C4-2B (cell line): ENCODE measurements around the gene RABEP2.

ENCODE experiments used
- CTCF ChIP-seq: fragments of 450-650 bp; conservative IDR thresholded peaks from 2 replicates; pipeline ENCODE4 v1.5.1; 2017; ENCODE audit warnings: mild to moderate bottlenecking
- ZFX ChIP-seq: fragments of 450-650 bp; IDR thresholded peaks from 2 replicates; pipeline ENCODE4 v1.6.1; 2017

- TF ChIP-seq CTCF, result no peak
- TF ChIP-seq ZFX, result no peak
Observed at GRCh38 chr16:28967156-28967555, 42.1 kb upstream of the RABEP2 start.
